SK-N-SH (cell line): ENCODE data around the gene NOVA1. TPM values are rescaled to one million over a fixed set of nuclear protein-coding genes. Genes with fewer than 3 reads are reported as not detected.

Source experiments
- CTCF ChIA-PET: fragments of 300-600, 350-600 bp; formaldehyde crosslinking; extraction: SDS; loops from one replicate; lab custom pipeline; 2021; lab: Yijun Ruan, JAX
- POLR2A ChIA-PET: fragments of 350-600 bp; sonication (Branson Sonifier 250); formaldehyde crosslinking; extraction: SDS; loops from one replicate; lab custom pipeline; 2020; ENCODE audit warnings: antibody characterized with exemption, inconsistent platforms; lab: Yijun Ruan, JAX
- DNase-seq: peaks from one replicate; pipeline ENCODE4 v3.0.0; 2012
- H2AFZ ChIP-seq: fragments of 200-600 bp; sonication (generic); 2 replicates; pipeline ENCODE4 v1.8.1; 2016; ENCODE audit warnings: antibody characterized with exemption, mild to moderate bottlenecking, low read depth
- H3F3A ChIP-seq: fragments of 200-600 bp; sonication (generic); replicated peaks from 2 replicates; pipeline ENCODE3; 2016; ENCODE audit warnings: antibody characterized with exemption, mild to moderate bottlenecking; ENCODE audit not compliant: insufficient read depth
- H3K27ac ChIP-seq, 2 experiments: fragments of 200-500 bp in 1 of 2; fragments of 200-600 bp in 1 of 2; sonication (Bioruptor generic) in 1 of 2; sonication (generic), shearing (Covaris generic) in 1 of 2; 2 replicates each; pipeline versions ENCODE4 v1.5.1 to v1.6.1; 2014 to 2016; ENCODE audit warnings: low read depth in 2 of 2, inconsistent platforms in 1 of 2, low read length in 1 of 2, mild to moderate bottlenecking in 1 of 2, mixed read lengths in 1 of 2
- H3K27me3 ChIP-seq: fragments of 200-600 bp; sonication (generic), shearing (Covaris generic); 2 replicates; pipeline ENCODE4 v1.6.1; 2016; ENCODE audit warnings: mixed run types; ENCODE audit not compliant: insufficient read depth
- H3K36me3 ChIP-seq, 2 experiments: fragments of 200-500 bp in 1 of 2; fragments of 200-600 bp in 1 of 2; sonication (Bioruptor generic) in 1 of 2; sonication (generic) in 1 of 2; replicated peaks in 1 of 2; 2 replicates each; pipeline versions ENCODE3 to v1.5.1; 2014 to 2016; ENCODE audit warnings: low read length in 1 of 2, mild to moderate bottlenecking in 1 of 2; ENCODE audit not compliant: insufficient read depth in 2 of 2, control insufficient read depth in 1 of 2
- H3K4me1 ChIP-seq, 2 experiments: fragments of 200-500 bp in 1 of 2; fragments of 200-600 bp in 1 of 2; sonication (Bioruptor generic) in 1 of 2; sonication (generic), shearing (Covaris generic) in 1 of 2; 2 replicates each; pipeline versions ENCODE4 v1.5.1 to v1.6.1; 2014 to 2016; ENCODE audit warnings: low read depth in 1 of 2, low read length in 1 of 2, mixed run types in 1 of 2; ENCODE audit not compliant: insufficient read depth in 2 of 2, control insufficient read depth in 1 of 2
- H3K4me2 ChIP-seq: fragments of 200-600 bp; sonication (generic), shearing (Covaris generic); 2 replicates; pipeline ENCODE4 v1.6.1; 2017; ENCODE audit warnings: mixed run types
- H3K4me3 ChIP-seq, 2 experiments: fragments of 200-500 bp in 1 of 2; fragments of 200-600 bp in 1 of 2; sonication (Bioruptor generic) in 1 of 2; sonication (generic), shearing (Covaris generic) in 1 of 2; 2 replicates each; pipeline versions ENCODE4 v1.5.1 to v1.8.1; 2014 to 2016; ENCODE audit warnings: low read depth in 2 of 2, inconsistent platforms in 1 of 2, low read length in 1 of 2, mild to moderate bottlenecking in 1 of 2, mixed read lengths in 1 of 2, moderate library complexity in 1 of 2
- H3K79me2 ChIP-seq: fragments of 200-600 bp; sonication (generic); 2 replicates; pipeline ENCODE4 v1.8.1; 2017; ENCODE audit warnings: mild to moderate bottlenecking; ENCODE audit not compliant: insufficient read depth
- H3K9ac ChIP-seq: fragments of 200-600 bp; sonication (generic); 2 replicates; pipeline ENCODE4 v1.6.1; 2017; ENCODE audit warnings: mixed run types
- H3K9me2 ChIP-seq: fragments of 200-600 bp; sonication (generic); 2 replicates; pipeline ENCODE4 v1.6.1; 2017; ENCODE audit warnings: mixed run types
- H3K9me3 ChIP-seq: fragments of 200-600 bp; sonication (generic); 2 replicates; pipeline ENCODE4 v1.6.1; 2017; ENCODE audit warnings: mixed run types, mild to moderate bottlenecking, moderate library complexity
- H4K20me1 ChIP-seq: fragments of 200-600 bp; sonication (generic); 2 replicates; pipeline ENCODE4 v1.6.1; 2017; ENCODE audit warnings: mild to moderate bottlenecking, mixed run types; ENCODE audit not compliant: insufficient read depth
- EP300 ChIP-seq, 2 experiments: IDR thresholded peaks; 2 replicates each; pipeline versions ENCODE4 v1.4.0 to v1.6.1; 2012; ENCODE audit warnings: borderline replicate concordance in 1 of 2, low read depth in 1 of 2, low read length in 1 of 2
- FOSL2 ChIP-seq: IDR thresholded peaks from 2 replicates; pipeline ENCODE4 v1.4.0; 2012; ENCODE audit warnings: low read depth, mild to moderate bottlenecking, moderate library complexity, borderline replicate concordance
- GABPA ChIP-seq: IDR thresholded peaks from 2 replicates; pipeline ENCODE4 v1.4.0; 2012; ENCODE audit warnings: low read depth, mild to moderate bottlenecking
- JUND ChIP-seq: IDR thresholded peaks from 2 replicates; pipeline ENCODE4 v1.4.0; 2012
- MEF2A ChIP-seq: IDR thresholded peaks from 2 replicates; pipeline ENCODE4 v1.4.0; 2012; ENCODE audit warnings: low read depth, borderline replicate concordance
- MXI1 ChIP-seq: IDR thresholded peaks from 2 replicates; pipeline ENCODE4 v1.6.1; 2012; ENCODE audit warnings: mild to moderate bottlenecking, low read depth, low read length, improper control_type of control experiment
- NFIC ChIP-seq: IDR thresholded peaks from 2 replicates; pipeline ENCODE4 v1.4.0; 2012; ENCODE audit warnings: borderline replicate concordance
- NRF1 ChIP-seq: IDR thresholded peaks from 2 replicates; pipeline ENCODE4 v1.6.1; 2012; ENCODE audit warnings: low read depth, mild to moderate bottlenecking, low read length
- POLR2AphosphoS5 ChIP-seq: IDR thresholded peaks from 2 replicates; pipeline ENCODE4 v1.6.1; 2012; ENCODE audit warnings: low read depth, low read length
- RCOR1 ChIP-seq: fragments of 150-350 bp; IDR thresholded peaks from 2 replicates; pipeline ENCODE4 v1.6.1; 2017; ENCODE audit warnings: antibody characterized with exemption, low read length
- SMC3 ChIP-seq: IDR thresholded peaks from 2 replicates; pipeline ENCODE4 v1.6.1; 2012; ENCODE audit warnings: low read depth, low read length, improper control_type of control experiment
- TEAD4 ChIP-seq: IDR thresholded peaks from 2 replicates; pipeline ENCODE4 v1.4.0; 2012; ENCODE audit warnings: mild to moderate bottlenecking, borderline replicate concordance; ENCODE audit not compliant: insufficient read depth
- USF2 ChIP-seq: fragments of 150-350 bp; IDR thresholded peaks from 2 replicates; pipeline ENCODE4 v1.6.1; 2017; ENCODE audit warnings: antibody characterized with exemption, low read length, low read depth, borderline replicate concordance
- YY1 ChIP-seq: IDR thresholded peaks from 2 replicates; pipeline ENCODE4 v1.4.0; 2012; ENCODE audit warnings: low read depth, mild to moderate bottlenecking
- WGBS: methylation state at CpG from one replicate; pipeline ENCODE4 v1.1.6; 2017; ENCODE audit warnings: low lambda C conversion rate; 5-methylcytosine and 5-hydroxymethylcytosine counted together
- polyA plus RNA-seq, 3 experiments: library from polyadenylated mRNA; depleted of rRNA; stranded (reverse); fragments of >200 nt; gene quantifications; 2 replicates each; pipeline ENCODE4 v1.2.3, GENCODE V29; 2012
- TF ChIP-seq, protein P1 (sequence below): fragments of 200-600 bp; sonication (generic); IDR thresholded peaks from 2 replicates; pipeline ENCODE4 v1.6.1; 2017; ENCODE audit warnings: antibody characterized with exemption, mild to moderate bottlenecking, moderate library complexity

The NOVA1 gene
- polyA plus RNA-seq, 1 of the 3 experiments (the other 2 are of a cell fraction): 0.44 TPM

GRCh38 chr14:26414103-26414502, 183.7 kb downstream of the NOVA1 start:
- H3K27me3 ChIP-seq: no peaks in the 10 kb centered on the region
- DNase-seq: no peak
- H3F3A ChIP-seq: no peaks in the 10 kb centered on the region
- H3K9me2 ChIP-seq: no peaks in the 10 kb centered on the region
- no peak overlapping the region for H3K4me3 ChIP-seq
- no peak overlapping the region for H3K4me2 ChIP-seq
- no peak overlapping the region for H2AFZ ChIP-seq
- ChIA-PET POLR2A (no interaction called here), CTCF (no interaction called here)
- H3K4me1 ChIP-seq: no peaks in the 10 kb centered on the region
- no peak overlapping the region for H3K27ac ChIP-seq
- no peaks in the 10 kb centered on the region for H3K9me3 ChIP-seq
- no peaks in the 10 kb centered on the region for H3K79me2 ChIP-seq
- H3K36me3 ChIP-seq: no peaks in the 10 kb centered on the region
- TF ChIP-seq MXI1 (no peak), TEAD4 (no peak), SMC3 (no peak), POLR2AphosphoS5 (no peak)
- H4K20me1 ChIP-seq: no peaks in the 10 kb centered on the region
- no peak overlapping the region for H3K9ac ChIP-seq
- 0% methylated on average over 1 of the region's 1 CpG for WGBS

DNA sequence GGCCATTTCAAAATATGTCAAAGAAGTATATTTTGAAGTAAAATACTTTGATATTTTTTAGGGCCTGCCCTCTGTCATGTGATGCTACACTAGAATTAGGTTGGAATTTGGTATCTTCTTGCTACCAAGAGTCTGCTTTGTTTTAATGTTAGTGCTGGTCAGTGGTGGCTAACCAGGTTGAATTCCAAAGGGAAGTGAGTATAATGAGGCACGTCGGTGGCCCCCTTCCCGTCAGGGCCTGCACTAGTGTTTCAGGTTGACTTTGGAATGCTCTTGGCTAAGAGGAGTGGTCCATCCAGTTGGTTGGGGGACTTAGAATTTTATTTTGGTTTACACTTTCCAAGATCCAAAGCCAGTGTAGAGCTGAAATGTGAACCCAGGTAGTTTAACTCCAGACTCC, 185.4 kb downstream of the NOVA1 start:
- no peak overlapping the region for H3K27ac ChIP-seq
- 0% methylated on average over 3 of the region's 3 CpGs for WGBS
- no peak overlapping the region for H3K9ac ChIP-seq
- no peaks in the 10 kb centered on the region; the same call in 1 of the 2 replicates for H3K9me2 ChIP-seq
- no peak overlapping the region for H3K4me3 ChIP-seq
- H3F3A ChIP-seq: no peaks in the 10 kb centered on the region
- H3K27me3 ChIP-seq: no peaks in the 10 kb centered on the region
- no peaks in the 10 kb centered on the region for H3K4me1 ChIP-seq
- no peaks in the 10 kb centered on the region for H4K20me1 ChIP-seq
- H2AFZ ChIP-seq: no peak overlapping the region
- no peaks in the 10 kb centered on the region for H3K36me3 ChIP-seq
- ChIA-PET CTCF (interaction anchor here (0.9 kb wide), 1 partner anchor 9 kb away, joined by 4 read pairs; no protein-coding TSS in a partner anchor), POLR2A (no interaction called here)
- no peak overlapping the region for H3K4me2 ChIP-seq
- H3K9me3 ChIP-seq: no peaks in the 10 kb centered on the region
- no peaks in the 10 kb centered on the region for H3K79me2 ChIP-seq
- DNase-seq: no peak
- TF ChIP-seq USF2 (no peak), GABPA (no peak), EP300 (IDR thresholded peaks at IDR 0.05; ENCODE audit: borderline replicate concordance in 1 of 2, low read depth in 1 of 2, low read length in 1 of 2) (no peak), MXI1 (no peak), FOSL2 (no peak)
- TF ChIP-seq, all 33 proteins: peak for 0

DNA sequence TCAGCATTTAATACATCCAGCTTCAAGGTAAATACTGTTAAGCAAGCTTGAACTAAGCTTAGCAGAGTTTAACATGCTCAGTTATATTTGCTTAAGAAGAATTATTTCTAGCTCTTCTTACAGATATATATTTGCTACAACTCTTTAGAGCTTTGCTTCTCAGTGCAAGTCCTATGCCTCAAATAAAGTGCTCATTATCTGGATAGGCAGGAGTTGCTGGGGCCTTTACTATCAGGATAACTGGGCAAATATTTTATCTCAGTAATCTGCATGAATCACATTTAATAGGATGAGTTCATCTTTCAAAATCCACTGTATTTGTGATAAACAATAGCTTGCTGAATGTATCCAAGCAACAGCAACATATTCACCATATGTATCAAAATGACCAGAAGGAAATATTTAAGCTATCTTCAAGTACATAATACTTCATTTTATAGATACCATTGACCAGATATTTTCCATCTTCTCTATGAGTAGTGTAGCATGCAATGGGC, 187.6 kb downstream of the NOVA1 start:
- Histone ChIP-seq H3K4me3 (no peak overlapping the region), H3K4me2 (no peak overlapping the region), H3K9me3 (no peaks in the 10 kb centered on the region), H3K79me2 (no peaks in the 10 kb centered on the region), H3K4me1 (no peaks in the 10 kb centered on the region), H2AFZ (no peak overlapping the region), H3K27me3 (no peaks in the 10 kb centered on the region), H3K36me3 (no peaks in the 10 kb centered on the region), H3K9ac (no peak overlapping the region), H3F3A (no peaks in the 10 kb centered on the region), H3K9me2 (no peaks in the 10 kb centered on the region; the same call in 1 of the 2 replicates), H4K20me1 (no peaks in the 10 kb centered on the region), H3K27ac (no peak overlapping the region)
- TF ChIP-seq MXI1 (no peak), NRF1 (no peak), JUND (no peak), RCOR1 (no peak), YY1 (no peak), NFIC (no peak), MEF2A (no peak)
- TF ChIP-seq, protein P1, sequence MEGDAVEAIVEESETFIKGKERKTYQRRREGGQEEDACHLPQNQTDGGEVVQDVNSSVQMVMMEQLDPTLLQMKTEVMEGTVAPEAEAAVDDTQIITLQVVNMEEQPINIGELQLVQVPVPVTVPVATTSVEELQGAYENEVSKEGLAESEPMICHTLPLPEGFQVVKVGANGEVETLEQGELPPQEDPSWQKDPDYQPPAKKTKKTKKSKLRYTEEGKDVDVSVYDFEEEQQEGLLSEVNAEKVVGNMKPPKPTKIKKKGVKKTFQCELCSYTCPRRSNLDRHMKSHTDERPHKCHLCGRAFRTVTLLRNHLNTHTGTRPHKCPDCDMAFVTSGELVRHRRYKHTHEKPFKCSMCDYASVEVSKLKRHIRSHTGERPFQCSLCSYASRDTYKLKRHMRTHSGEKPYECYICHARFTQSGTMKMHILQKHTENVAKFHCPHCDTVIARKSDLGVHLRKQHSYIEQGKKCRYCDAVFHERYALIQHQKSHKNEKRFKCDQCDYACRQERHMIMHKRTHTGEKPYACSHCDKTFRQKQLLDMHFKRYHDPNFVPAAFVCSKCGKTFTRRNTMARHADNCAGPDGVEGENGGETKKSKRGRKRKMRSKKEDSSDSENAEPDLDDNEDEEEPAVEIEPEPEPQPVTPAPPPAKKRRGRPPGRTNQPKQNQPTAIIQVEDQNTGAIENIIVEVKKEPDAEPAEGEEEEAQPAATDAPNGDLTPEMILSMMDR: no peak
- DNase-seq: no peak
- POLR2A ChIA-PET: no interaction called here
- CTCF ChIA-PET: no interaction called here
